Activated effector memory CD4-positive, alpha-beta T cell treated with anti-CD3 and anti-CD28 coated beads, Interleukin-2, amount 50 U/mL, for 16 hours (primary cell): Measurements from ENCODE around the gene CLK1.

Source experiments
- DNase-seq: peaks from one replicate; pipeline ENCODE4 v3.0.0-alpha.2; 2020

CLK1 gene

GRCh38 chr2:200810252-200810997 lies 54.0 kb downstream of the CLK1 start:
- no peak for DNase-seq

DNA sequence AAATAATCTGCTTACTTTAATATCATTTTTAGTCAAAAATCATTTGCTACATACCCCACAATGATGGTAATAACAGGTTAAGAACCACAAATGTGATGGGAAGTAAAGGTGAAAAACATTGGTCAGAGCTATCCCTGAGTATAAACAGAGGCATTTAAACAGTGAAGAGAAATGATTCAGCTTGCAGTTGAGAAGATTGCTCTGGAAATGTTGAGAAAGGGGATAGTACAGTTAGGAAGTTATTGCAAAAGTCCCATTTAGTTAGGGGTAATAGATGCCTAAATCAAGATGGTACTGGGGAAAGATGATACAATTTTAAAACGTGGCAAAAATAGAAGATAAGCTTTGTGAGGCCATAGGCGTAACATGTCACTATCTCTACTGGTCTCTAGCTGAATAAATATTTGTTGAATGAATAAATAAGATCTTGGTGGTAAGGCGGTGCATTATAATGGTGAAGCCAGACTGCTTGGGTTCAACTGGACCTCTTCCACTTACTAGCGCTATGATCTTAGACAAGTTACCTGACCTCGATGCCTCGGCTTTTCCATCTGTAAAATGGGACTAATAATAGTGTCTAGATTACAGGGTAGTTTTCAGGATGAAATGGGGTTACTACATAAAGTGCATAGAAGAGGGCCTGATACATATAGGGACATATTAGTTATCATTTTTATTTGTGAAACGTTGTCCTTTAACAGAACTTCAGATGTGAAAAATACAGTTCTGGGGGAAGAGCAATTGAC lies 54.8 kb downstream of the CLK1 start:
- DNase-seq: no peak
